Activated CD4-positive, alpha-beta T cell treated with anti-CD3 and anti-CD28 coated beads for 1 hour (primary cell): ENCODE measurements around the gene COLEC12.

ENCODE experiments used
- DNase-seq: peaks from one replicate; pipeline ENCODE4 v3.0.0-alpha.2; 2020

Gene COLEC12

GRCh38 chr18:379681-380330 lies 120.7 kb downstream of the COLEC12 start:
- DNase-seq = no peak

GRCh38 chr18:378079-378478 lies 122.4 kb downstream of the COLEC12 start:
- DNase-seq = no peak

- no peak for DNase-seq
These were observed 123.4 kb downstream of the COLEC12 start for GRCh38 chr18:377088-377487.

DNA sequence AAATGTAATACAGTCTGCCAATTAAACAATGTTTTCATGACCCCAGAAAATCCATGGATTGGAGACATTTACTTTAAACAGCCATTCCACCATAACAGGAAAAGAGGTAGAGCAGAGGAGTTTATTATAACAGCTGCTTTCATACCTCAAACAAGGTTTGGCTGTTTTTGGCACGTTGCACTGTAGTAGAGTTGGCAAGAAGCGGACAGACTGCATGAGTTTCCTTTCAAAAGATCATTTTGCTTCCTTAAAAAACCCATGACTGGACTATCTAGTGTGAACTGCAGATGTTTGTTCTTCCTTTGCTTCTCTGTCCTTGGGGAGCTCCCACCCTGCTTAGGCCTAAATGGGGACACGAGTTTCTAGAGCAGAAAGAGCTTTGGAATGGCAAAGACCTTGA lies 124.2 kb downstream of the COLEC12 start:
- no peak for DNase-seq

DNA sequence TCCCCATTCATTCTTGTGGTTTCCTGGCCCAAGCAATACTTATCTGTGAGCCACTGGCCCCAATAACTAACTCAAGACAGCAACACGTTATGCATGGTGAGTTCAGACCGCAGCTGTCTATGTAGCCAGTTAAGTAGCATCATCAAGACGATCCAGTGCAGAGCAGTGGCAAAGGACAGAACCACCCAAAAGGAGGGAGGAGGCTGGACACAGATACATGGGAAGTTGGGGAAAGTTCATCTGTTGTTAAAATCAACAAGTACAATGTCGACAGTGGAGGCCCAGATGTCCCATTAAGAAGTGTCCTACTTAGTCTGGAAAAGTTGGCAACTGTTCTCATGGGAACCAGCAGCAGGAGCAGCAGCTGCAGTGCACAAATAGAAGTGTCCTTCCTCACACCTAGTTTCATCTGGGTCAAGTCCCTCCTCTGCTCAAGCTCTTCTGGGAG lies 125.8 kb downstream of the COLEC12 start:
- DNase-seq = no peak

- DNase-seq = no peak
These were observed 126.7 kb downstream of the COLEC12 start for GRCh38 chr18:373780-374179.

- no peak for DNase-seq
These were observed 128.9 kb downstream of the COLEC12 start for GRCh38 chr18:371609-371982.

GRCh38 chr18:370751-371608 lies 129.5 kb downstream of the COLEC12 start:
- DNase-seq = no peak

DNA sequence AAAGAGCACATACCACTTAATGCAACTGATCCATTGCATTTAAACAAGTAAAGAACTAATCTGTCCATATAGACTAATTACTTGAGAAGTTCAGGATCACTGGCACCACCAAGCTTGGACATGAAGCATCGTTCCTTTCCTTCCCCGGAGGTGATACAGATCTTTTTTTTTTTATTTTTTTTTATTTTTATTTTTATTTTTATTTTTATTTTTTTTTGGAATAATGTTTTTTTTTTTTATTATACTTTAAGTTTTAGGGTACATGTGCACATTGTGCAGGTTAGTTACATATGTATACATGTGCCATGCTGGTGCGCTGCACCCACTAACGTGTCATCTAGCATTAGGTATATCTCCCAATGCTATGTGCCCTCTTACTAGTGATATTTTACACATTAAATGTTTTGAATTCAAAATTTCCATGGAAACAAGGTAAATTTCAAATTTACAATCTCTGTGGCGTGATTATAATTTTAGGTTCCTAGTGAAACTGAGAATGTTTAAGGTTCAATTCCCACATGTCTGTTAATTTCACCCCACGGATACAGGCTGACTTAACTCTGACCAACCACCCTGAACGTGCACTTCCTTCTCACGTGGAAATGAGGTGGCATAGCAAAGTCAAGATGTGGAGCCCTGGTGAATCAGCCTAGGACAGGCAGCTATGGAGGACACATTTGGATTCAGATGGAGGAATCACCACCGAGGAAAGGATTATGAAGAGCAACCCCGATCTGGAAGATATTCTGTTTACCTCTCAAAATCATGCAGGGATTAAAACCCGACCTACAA lies 131.1 kb downstream of the COLEC12 start:
- no peak for DNase-seq

DNA sequence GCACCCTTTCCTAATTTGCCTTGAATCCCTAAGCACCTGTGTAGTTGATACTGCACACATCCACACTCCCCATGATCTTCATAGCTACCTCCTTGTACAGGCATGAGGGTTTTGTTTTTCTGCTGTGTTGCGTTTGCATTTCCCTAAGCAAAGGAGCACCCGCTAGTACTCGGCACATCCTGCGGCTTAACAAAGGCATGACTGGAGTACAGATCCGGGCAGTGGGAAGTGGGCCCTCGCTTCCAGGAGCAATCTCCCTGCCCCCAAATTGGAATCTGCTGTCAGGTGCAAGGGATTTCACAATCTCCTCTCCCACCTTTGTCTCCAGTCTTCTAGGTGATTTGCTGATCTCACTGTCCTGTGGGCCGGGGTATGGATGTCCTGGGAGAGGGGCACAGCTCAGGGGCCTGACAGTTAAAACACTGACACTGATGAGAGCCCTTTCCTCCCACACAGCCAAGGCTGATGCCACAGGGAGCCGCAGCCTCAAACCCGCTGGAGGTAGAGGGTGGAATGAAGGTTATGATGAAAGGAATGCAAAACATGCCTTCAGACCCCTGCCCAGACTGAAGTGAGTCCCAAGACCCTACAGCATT lies 133.9 kb downstream of the COLEC12 start:
- no peak for DNase-seq

DNA sequence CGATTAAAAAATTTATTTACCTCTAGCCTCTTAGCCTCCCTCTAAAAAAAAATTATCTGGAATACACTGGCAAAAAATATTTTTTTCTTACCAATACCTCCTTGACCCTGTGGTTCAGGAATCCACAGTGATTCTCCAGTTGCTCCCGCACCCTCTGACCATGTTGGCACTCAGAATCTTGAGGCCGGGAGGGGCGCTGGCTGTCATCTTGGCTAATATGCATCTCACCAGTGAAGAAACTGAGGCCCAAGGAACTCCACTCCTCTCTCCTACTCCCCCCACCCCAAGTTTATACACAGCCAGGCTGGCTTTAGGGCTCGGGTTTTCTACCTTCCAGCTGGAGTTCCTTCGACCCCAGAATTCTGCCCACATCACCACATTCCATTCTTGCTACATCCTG lies 134.8 kb downstream of the COLEC12 start:
- DNase-seq = no peak

DNA sequence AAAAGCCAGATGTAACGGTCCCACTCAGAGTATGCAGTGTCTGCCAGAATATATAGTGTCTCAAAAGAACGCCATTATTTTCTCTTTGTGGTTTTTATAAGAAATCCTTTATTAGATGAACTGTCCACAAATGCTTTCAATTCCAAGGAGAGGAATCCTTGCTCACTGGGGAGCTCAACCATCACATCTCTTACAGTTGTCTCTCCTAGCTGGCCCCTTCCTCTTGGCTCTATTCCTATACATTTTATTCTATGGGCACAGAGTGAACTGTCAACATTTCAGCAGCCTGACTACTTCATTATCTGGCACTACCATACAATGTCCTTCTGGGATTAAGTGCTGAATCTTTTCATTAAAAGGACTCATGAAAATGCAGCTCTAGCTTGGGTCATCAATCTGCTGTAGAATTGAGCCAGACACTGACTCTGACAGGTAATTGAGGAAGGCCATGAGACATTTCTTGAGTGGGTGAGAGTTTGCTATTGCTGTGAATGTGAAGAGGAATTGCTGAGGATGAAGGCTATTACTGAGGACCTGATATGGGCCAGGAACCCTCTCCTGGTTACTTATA lies 136.2 kb downstream of the COLEC12 start:
- no peak for DNase-seq

DNA sequence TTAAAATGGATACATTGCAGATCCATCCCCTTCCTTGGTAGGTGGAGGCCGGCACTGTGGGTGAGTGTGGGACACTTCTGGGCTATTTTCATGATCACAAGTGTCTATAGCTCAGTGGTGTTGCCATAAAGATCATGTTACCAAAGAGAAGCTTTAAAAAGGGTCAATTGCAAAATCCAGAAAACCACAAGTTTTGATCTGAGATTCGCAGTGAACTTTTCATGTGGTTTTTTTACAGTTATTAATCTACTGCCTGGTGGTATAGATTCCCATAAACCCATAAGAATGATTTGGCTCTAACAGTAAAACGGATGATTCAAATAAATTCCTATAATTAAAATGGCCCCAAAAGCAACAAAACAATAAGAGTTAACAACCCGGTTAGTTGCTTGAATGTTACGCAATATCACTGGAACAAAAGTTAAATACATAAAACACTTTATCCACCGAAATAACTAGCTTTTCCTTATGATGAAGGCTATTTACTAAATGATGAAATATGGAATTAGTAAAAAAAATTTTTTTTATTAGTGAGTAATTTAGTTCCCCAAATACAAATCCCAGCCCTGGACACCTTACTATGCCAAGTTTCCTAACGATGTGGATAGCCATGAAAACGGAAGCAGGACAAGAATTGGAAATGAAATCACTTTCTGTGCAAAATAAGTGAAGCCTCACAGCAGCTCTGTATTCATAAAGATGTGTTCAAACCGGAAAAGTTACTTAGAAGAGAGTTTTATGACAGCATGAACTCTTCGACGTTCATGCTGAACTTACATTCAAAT lies 137.0 kb downstream of the COLEC12 start:
- DNase-seq = no peak

- no peak for DNase-seq
These were observed 137.9 kb downstream of the COLEC12 start for GRCh38 chr18:362311-363290.

GRCh38 chr18:361941-362310 lies 138.6 kb downstream of the COLEC12 start:
- no peak for DNase-seq

- DNase-seq = no peak
These were observed 139.3 kb downstream of the COLEC12 start for GRCh38 chr18:361100-361732.

DNA sequence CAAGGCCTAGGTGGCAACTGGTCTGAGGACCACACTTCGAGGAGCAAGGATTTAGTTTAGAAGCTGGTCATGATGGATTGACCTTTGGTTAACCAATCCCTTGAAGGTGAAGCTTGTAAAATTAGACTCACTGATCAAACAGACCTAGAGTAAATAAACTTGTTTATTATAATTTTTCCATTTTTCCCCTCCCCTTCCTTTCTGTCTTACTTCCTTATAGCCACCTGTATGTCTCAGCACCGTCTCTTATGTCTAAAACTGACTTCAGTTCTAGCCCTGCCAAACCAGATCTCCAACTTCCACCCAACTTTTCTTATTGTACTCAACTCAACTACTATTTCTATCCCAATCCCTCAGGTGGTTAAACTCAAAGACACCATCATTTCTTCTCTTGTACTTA lies 139.8 kb downstream of the COLEC12 start:
- DNase-seq = no peak

DNA sequence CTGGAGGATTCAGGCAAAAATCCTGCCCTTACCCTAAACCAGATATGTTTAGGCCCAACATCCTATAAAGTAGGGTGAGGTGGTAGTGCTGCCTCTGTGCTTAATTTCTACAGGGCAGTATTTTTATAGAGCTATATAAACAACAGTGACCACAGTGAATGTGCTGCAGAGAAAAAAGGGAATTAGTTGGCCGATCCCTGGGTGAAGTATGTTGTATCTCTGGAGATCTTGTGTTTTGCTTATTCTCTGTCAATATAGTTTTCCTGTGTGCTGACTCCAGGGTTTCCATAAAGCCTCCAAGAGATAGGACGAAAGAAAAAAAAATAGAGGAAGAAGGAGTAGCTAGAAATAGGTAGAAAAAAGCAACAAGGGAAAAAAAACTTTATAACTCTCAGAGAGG lies 143.7 kb downstream of the COLEC12 start:
- DNase-seq = no peak

DNA sequence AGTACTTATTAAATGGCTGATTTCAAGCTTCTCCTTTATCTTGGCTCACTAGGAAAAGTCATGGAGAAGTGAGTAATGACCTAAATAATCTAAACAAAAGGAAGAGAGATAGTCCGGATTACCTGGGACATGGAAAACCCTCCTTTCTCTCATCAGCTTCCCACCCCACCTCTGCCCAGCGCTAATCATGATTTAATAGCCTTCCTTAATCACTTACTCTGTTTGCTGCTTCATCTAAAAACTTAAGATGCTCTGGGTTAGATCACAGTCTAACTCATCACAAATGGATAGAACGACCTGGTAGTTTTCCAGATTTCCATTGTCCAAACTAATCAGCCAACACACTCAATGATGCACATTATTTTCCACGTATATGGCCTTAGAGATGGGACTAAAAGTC lies 144.8 kb downstream of the COLEC12 start:
- no peak for DNase-seq

DNA sequence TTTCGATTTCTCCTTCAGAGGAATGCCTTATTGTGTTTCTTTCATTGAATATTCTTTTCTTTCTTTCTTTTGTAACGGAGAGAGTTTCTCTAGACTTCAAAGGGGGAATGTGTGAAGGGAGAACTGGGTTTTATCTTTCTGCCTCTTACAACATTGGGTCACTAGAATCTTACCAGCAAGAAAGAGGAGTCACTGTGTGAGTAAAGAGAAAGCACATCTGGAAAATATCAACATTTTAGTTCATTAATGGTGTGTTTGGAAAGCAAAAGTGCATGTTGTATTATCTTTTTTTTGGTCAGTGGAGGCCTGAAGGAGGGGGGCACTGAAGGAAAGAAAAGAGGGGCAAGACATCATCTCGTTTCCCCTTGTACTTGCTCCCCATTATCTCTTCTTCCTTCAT lies 146.0 kb downstream of the COLEC12 start:
- DNase-seq = no peak
